Transverse colon (tissue), 3 donors: ENCODE measurements around the gene DUSP23.

ENCODE experiments used
- POLR2A ChIP-seq: fragments of 450-650 bp; IDR thresholded peaks from one replicate; pipeline ENCODE4 v1.6.1; 2016; ENCODE audit warnings: antibody characterized with exemption, mild to moderate bottlenecking, moderate library complexity
- TF ChIP-seq, protein P1 (sequence below), 5 experiments: fragments of 200-600 bp in 3 of 5; fragments of 450-650 bp in 2 of 5; sonication (generic) in 3 of 5; IDR thresholded peaks; 1 replicate in 2 of 5; 2 replicates in 3 of 5; pipeline ENCODE4 v1.5.1; 2016 to 2017; ENCODE audit warnings: antibody characterized with exemption in 5 of 5, inconsistent platforms in 3 of 5, mild to moderate bottlenecking in 2 of 5, moderate library complexity in 1 of 5

DNA sequence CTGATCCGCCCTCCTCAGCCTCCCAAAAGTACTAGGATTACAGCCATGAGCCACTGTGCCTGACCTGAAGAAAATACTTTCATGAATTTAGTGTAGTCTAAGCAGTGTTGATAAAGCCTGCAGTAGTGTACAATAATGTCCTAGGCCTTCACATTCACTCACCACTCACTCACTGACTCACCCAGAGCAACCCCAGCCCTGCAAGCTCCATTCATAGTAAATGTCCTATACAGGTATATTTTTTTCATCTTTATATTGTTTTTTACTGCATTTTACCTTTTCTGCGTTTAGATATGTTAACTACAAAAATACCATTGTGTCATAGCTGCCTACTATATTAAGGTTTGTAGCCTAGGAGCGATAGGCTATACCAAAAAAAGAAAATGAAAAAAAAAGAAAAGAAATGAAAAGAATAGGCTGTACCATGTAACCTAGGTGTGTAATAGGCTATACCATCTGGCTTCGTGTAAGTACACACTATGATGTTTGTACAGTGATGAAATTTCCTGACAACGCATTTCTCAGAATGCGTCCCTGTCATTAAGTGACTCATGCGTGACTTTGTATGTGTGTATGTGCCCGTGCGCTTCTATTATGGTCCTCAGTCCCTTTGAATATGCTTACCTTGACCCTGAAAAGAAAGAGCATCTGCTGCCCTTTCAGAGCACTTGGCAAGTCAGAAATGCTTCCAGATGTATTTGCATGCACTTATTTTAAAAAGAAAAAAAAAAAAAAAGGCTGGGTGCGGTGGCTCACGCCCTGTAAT, 36.7 kb downstream of the DUSP23 start:
- no peak for TF ChIP-seq POLR2A
- TF ChIP-seq, protein P1, sequence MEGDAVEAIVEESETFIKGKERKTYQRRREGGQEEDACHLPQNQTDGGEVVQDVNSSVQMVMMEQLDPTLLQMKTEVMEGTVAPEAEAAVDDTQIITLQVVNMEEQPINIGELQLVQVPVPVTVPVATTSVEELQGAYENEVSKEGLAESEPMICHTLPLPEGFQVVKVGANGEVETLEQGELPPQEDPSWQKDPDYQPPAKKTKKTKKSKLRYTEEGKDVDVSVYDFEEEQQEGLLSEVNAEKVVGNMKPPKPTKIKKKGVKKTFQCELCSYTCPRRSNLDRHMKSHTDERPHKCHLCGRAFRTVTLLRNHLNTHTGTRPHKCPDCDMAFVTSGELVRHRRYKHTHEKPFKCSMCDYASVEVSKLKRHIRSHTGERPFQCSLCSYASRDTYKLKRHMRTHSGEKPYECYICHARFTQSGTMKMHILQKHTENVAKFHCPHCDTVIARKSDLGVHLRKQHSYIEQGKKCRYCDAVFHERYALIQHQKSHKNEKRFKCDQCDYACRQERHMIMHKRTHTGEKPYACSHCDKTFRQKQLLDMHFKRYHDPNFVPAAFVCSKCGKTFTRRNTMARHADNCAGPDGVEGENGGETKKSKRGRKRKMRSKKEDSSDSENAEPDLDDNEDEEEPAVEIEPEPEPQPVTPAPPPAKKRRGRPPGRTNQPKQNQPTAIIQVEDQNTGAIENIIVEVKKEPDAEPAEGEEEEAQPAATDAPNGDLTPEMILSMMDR (IDR thresholded peaks at IDR 0.05) = no peak
